ENCODE measurements around the gene GRID1.

Gene GRID1

GRCh38 chr10:85645053-85645452, 721.5 kb downstream of the GRID1 start:
- Histone ChIP-seq H3K4me1 (peaks cover 0 to 21% (median 18%) of the 10 kb centered on the region in 4 donors), H3K27ac (no peak overlapping the region), H3K4me3 (no peak overlapping the region), H3K36me3 (no peaks in the 10 kb centered on the region), H3K27me3 (no peaks in the 10 kb centered on the region), H3K9me3 (no peaks in the 10 kb centered on the region)
- no peak for TF ChIP-seq CTCF (IDR thresholded peaks at IDR 0.05)
- intact Hi-C loops (cut with DNase I; ENCODE audit: low total_unique reads) = no loop called here
- DNase-seq = no peak

GRCh38 chr10:85643845-85644525, 722.6 kb downstream of the GRID1 start:
- Histone ChIP-seq H3K27me3 (no peaks in the 10 kb centered on the region), H3K36me3 (no peaks in the 10 kb centered on the region), H3K9me3 (no peaks in the 10 kb centered on the region), H3K4me1 (peaks cover 0 to 21% (median 18%) of the 10 kb centered on the region in 4 donors), H3K27ac (no peak overlapping the region), H3K4me3 (no peak overlapping the region)
- TF ChIP-seq CTCF (IDR thresholded peaks at IDR 0.05) = no peak
- intact Hi-C loops (cut with DNase I; ENCODE audit: low total_unique reads) = no loop called here
- DNase-seq = no peak

- no peaks in the 10 kb centered on the region for H3K27me3 ChIP-seq
- peaks cover 0 to 21% (median 18%) of the 10 kb centered on the region in 4 donors for H3K4me1 ChIP-seq
- H3K9me3 ChIP-seq = no peaks in the 10 kb centered on the region
- DNase-seq = no peak
- H3K36me3 ChIP-seq = no peaks in the 10 kb centered on the region
- H3K4me3 ChIP-seq = no peak overlapping the region
- intact Hi-C loops (cut with DNase I; ENCODE audit: low total_unique reads) = no loop called here
- peak overlapping the region; percentile 23 to 48 for H3K27ac ChIP-seq
- TF ChIP-seq CTCF (IDR thresholded peaks at IDR 0.05) = no peak
These were observed 723.3 kb downstream of the GRID1 start for GRCh38 chr10:85643171-85643844.

GRCh38 chr10:85642421-85643170, 724.0 kb downstream of the GRID1 start:
- Histone ChIP-seq H3K4me1 (peaks cover 0 to 21% (median 18%) of the 10 kb centered on the region in 4 donors), H3K9me3 (no peaks in the 10 kb centered on the region), H3K4me3 (no peak overlapping the region), H3K27ac (peak overlapping the region; percentile 23 to 48), H3K27me3 (no peaks in the 10 kb centered on the region), H3K36me3 (no peaks in the 10 kb centered on the region)
- peak in 1 of 2 donors; percentile 47 for DNase-seq
- TF ChIP-seq CTCF (IDR thresholded peaks at IDR 0.05) = no peak
- intact Hi-C loops (cut with DNase I; ENCODE audit: low total_unique reads) = no loop called here

- intact Hi-C loops (cut with DNase I; ENCODE audit: low total_unique reads) = no loop called here
- Histone ChIP-seq H3K36me3 (no peaks in the 10 kb centered on the region), H3K4me1 (peaks cover 0 to 21% (median 18%) of the 10 kb centered on the region in 4 donors), H3K27me3 (no peaks in the 10 kb centered on the region), H3K27ac (peak overlapping the region; percentile 23 to 48), H3K9me3 (no peaks in the 10 kb centered on the region), H3K4me3 (no peak overlapping the region)
- no peak for DNase-seq
- TF ChIP-seq CTCF (IDR thresholded peaks at IDR 0.05) = no peak
These were observed 724.5 kb downstream of the GRID1 start for GRCh38 chr10:85642082-85642420.
